ENCODE data around the gene SFMBT2. TPM values are rescaled to one million over a fixed set of nuclear protein-coding genes. Genes with fewer than 3 reads are reported as not detected.
A peak's percentile ranks its signal among the peaks of the same experiment; 100 is the strongest.

The SFMBT2 gene
- 8.2 and 9.1 TPM in 2 replicates for total RNA-seq
- long read RNA-seq, partial matches to known transcripts: 0 of 3 reads
- long read RNA-seq, other reads (novel, unspliced or antisense): 3 of 3 reads

GRCh38 chr10:7410862-7411670 lies at the start of gene SFMBT2:
Gene SFMBT2, minus strand, starts transcription at chr10:7411034. Its CDS starts 29,136 bp downstream, at chr10:7381898.
- peak; percentile 57 for DNase-seq (ENCODE audit: low spot score, unreplicated experiment)
- peaks cover 20% of the 10 kb centered on the region for H3K4me1 Mint-ChIP-seq (ENCODE audit: low read depth)
- H3K27me3 Mint-ChIP-seq: peaks cover 81% of the 10 kb centered on the region
- TF ChIP-seq CTCF (IDR thresholded peaks at IDR 0.05; ENCODE audit: unreplicated experiment): no peak
- H3K27ac Mint-ChIP-seq: peak within 1 kb of the TSS; percentile 84
- no peaks in the 10 kb centered on the region for H3K36me3 Mint-ChIP-seq (ENCODE audit: insufficient read depth)
- H3K4me3 Mint-ChIP-seq (ENCODE audit: low read depth): peak within 1 kb of the TSS; percentile 89
- no peaks in the 10 kb centered on the region for H3K9me3 Mint-ChIP-seq (ENCODE audit: low read depth)

GRCh38 chr10:7460006-7460405 lies 49.2 kb upstream of the SFMBT2 start:
- no peaks in the 10 kb centered on the region for H3K4me1 Mint-ChIP-seq (ENCODE audit: low read depth)
- peaks cover 13% of the 10 kb centered on the region for H3K27me3 Mint-ChIP-seq
- H3K36me3 Mint-ChIP-seq (ENCODE audit: insufficient read depth): no peaks in the 10 kb centered on the region
- no peak for DNase-seq (ENCODE audit: low spot score, unreplicated experiment)
- peaks cover 4% of the 10 kb centered on the region for H3K9me3 Mint-ChIP-seq (ENCODE audit: low read depth)
- no peak overlapping the region for H3K27ac Mint-ChIP-seq
- H3K4me3 Mint-ChIP-seq (ENCODE audit: low read depth): no peak overlapping the region
- TF ChIP-seq CTCF (IDR thresholded peaks at IDR 0.05; ENCODE audit: unreplicated experiment): no peak

- Mint-ChIP-seq H3K27me3 (peaks cover 8% of the 10 kb centered on the region), H3K9me3 (ENCODE audit: low read depth) (peaks cover 6% of the 10 kb centered on the region), H3K4me1 (ENCODE audit: low read depth) (no peaks in the 10 kb centered on the region), H3K4me3 (ENCODE audit: low read depth) (no peak overlapping the region), H3K36me3 (ENCODE audit: insufficient read depth) (no peaks in the 10 kb centered on the region), H3K27ac (no peak overlapping the region)
- TF ChIP-seq CTCF (IDR thresholded peaks at IDR 0.05; ENCODE audit: unreplicated experiment): no peak
- DNase-seq (ENCODE audit: low spot score, unreplicated experiment): no peak
These were observed 47.7 kb upstream of the SFMBT2 start for GRCh38 chr10:7458556-7458955.

GRCh38 chr10:7457478-7458316 lies 46.9 kb upstream of the SFMBT2 start:
- no peak for TF ChIP-seq CTCF (IDR thresholded peaks at IDR 0.05; ENCODE audit: unreplicated experiment)
- H3K36me3 Mint-ChIP-seq (ENCODE audit: insufficient read depth): no peaks in the 10 kb centered on the region
- H3K4me3 Mint-ChIP-seq (ENCODE audit: low read depth): no peak overlapping the region
- DNase-seq (ENCODE audit: low spot score, unreplicated experiment): no peak
- H3K27ac Mint-ChIP-seq: no peak overlapping the region
- no peaks in the 10 kb centered on the region for H3K4me1 Mint-ChIP-seq (ENCODE audit: low read depth)
- H3K9me3 Mint-ChIP-seq (ENCODE audit: low read depth): peaks cover 6% of the 10 kb centered on the region
- H3K27me3 Mint-ChIP-seq: peaks cover 13% of the 10 kb centered on the region

GRCh38 chr10:7449063-7449695 lies 38.3 kb upstream of the SFMBT2 start:
- no peak for TF ChIP-seq CTCF (IDR thresholded peaks at IDR 0.05; ENCODE audit: unreplicated experiment)
- peaks cover 2% of the 10 kb centered on the region for H3K4me1 Mint-ChIP-seq (ENCODE audit: low read depth)
- H3K27me3 Mint-ChIP-seq: peaks cover 10% of the 10 kb centered on the region
- H3K27ac Mint-ChIP-seq: no peak overlapping the region
- H3K36me3 Mint-ChIP-seq (ENCODE audit: insufficient read depth): no peaks in the 10 kb centered on the region
- H3K9me3 Mint-ChIP-seq (ENCODE audit: low read depth): peaks cover 14% of the 10 kb centered on the region
- no peak for DNase-seq (ENCODE audit: low spot score, unreplicated experiment)
- no peak overlapping the region for H3K4me3 Mint-ChIP-seq (ENCODE audit: low read depth)
